H4 (cell line): ENCODE results near the gene FAM200A. TPM values are rescaled to one million over a fixed set of nuclear protein-coding genes. Genes with fewer than 3 reads are reported as not detected.
"Not testable (repeated sequence)": the region's sequence is repeated elsewhere in the genome, so short reads cannot be mapped to it uniquely, and the experiment has no call there.

ENCODE experiments used
- DNase-seq: peaks from one replicate; pipeline ENCODE4 v3.0.0-alpha.2; 2015; ENCODE audit warnings: low spot score
- total RNA-seq: library from RNA; depleted of rRNA; stranded (reverse); fragments of >200 nt; shearing (Covaris generic); gene quantifications from 2 replicates; pipeline ENCODE4 v1.2.3, GENCODE V29; 2014; rRNA removed

Gene FAM200A
- total RNA-seq, 1 experiment from 2014 or later: 11.3 TPM

DNA sequence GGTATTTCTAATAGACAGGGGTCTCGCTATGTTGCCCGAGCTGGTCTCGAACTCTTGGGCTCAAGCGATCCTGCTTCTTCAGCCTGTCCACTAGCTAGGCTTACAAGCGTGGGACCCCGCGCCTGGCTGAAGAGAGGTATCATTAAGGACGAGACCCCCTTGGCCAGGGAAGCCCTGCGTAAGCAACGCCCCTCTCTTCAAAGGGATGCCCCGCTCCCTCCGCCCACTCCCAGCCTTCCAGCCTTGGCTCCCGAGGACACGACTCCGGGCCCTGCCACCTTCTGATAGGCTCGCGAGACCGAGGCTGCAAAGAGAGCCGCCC lies 47.7 kb downstream of the FAM200A start:
- no peak for DNase-seq

DNA sequence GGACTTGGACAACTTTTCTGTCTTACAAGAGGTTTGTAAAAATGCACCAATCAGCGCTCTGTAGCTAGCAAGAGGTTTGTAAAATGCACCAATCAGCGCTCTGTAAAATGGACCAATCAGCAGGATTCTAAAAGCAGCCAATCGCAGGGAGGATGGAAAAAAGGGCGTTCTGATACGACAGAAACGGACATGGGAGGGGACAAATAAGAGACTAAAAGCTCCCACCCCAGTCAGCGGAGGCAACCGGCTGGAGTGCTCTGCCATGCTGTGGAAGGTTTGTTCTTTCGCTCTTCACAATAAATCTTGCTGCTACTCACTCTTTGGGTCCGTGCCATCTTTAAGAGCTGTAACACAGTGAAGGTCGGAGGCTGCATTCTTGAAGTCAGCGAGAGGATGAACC lies 50.7 kb downstream of the FAM200A start:
- not testable (repeated sequence) for DNase-seq

DNA sequence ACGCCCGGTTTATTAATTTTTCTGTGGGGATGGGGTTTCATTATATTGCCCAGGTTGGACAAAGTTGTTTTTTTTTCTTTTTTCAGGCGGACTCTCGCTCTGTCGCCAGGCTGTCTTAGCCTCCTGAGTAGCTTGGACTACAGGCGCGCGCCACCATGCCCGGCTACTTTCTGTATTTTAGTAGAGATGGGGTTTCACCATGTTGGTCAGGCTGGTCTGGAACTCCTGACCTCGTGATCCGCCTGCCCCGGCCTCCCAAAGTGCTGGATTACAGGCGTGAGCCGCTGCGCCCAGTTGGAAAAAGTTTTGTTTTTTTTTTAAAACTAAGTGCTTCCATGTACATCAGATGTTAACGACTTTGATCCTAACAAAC lies 51.3 kb downstream of the FAM200A start:
- no peak for DNase-seq

DNA sequence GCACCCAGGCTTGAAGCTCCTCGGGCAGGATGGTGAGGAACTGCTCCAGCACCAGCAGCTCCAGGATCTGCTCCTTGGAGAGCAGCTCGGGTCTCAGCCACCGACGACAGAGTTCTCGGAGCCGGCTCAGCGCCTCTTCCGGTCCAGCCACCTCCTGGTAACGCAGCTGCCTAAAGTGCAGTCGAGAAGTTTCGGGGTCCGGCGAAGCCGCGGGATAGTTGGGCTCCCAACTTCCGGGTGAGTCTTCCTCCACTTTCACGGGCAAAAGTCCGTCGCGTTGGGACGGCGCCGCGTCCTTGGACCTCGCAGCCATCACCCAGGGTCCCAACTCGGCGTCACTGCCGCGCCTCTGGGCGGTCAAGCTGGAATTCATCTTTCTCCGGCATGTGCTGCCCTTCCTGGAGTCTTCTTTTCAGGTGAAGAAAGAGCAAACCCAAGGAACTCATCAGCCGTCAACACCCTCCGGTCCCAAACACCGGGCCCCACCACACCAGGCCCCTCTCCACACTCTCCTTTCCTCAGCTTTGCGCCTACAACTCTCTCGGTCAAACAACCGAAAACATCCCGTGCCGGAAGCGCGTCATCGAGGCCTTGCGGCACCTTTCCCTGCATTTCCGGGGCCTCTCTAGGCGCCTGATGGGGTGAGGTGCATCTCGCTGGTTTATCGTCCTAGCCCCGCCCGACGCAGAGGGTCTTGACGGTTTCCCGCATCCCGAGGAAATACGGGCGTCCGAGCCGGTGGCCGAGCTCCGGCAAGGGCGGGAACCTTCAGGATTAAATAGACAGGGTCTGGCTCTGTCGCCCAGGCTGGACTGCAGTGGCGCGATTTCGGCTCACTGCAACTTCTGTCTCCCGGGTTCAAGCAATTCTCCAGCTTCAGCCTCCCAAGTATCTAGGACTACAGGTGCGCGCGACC lies 51.9 kb downstream of the FAM200A start, which contains the start of gene ZNF394:
Gene ZNF394, minus strand, starts transcription at position 561 of the 916 bp plus-strand sequence. Its CDS starts 188 bp downstream, at position 373.
- peak; percentile 91 for DNase-seq

DNA sequence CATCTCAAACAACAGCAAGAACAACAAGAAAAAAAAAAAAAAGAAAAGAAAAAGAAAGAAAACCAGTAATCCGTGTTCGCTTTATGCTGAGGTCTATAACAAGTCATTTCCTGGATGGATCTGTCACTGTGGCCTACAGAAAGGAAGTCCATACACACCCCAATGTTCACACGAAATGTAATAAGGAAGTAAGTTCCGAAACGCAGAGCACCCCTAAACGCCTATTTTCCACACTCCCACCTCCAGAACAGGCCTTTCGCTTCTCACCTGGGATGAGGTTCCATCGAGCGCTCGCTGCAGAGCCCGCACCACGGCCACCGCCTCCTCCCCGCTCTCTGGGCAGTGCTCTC lies 52.6 kb downstream of the FAM200A start:
- DNase-seq: no peak

DNA sequence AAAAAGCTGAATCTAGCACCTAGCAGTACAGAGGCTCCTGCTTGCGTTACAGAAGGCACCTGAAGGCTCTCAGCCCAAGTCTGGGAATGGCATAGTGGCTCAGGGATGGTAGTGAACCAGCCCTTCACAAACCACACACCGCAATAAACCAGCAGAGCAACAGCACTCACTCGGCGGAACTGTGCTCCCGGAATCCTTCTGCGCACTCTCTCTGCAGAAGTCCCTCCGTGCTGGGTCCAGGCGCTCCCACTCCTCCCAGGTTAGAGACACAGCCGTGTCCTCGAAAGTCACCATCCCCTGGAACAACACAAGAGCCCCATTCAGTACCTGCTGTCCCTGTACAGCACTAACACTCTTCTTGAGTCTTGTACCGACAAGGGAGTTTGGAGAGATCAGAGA lies 53.4 kb downstream of the FAM200A start:
- no peak for DNase-seq

DNA sequence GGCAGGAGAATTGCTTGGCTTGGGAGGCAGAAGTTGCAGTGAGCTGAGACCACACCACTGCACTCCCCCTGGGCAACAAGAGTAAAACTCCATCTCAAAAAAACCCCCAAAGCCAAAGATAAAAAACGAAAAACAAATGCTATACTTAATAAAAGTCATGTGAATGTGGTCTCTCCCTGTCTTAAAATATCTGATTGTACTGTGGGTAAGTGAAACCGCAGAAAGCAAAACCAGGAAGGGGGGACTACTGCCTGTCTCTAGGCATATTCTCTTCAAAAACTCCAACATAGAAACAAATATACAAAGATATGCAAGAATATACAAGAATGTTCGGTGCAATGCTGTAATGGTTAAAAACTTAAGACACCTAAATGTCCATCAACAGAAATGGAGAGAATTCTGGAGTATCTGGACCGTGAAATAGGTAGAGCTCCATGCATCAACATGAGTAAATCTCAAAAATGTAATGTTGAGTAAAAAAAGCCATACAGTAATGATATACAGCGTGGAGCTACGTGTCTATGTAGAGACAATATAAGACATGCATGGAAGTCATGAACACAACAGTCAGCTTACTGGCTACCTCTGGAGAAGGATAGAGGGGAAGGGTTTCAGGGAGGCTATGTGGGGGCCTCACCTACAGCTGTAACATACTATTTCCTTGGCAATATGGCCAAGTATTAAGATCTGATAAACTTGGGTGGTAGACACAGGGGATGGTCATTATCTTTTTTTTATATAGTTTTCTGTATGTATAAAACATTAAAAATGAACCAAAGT lies 54.0 kb downstream of the FAM200A start:
- DNase-seq: no peak

Other genes with a start within 250 kb of the FAM200A start
- gene ARPC1A, start 226.2 kb downstream of the FAM200A start, total RNA-seq: 207 and 218 TPM in 2 replicates
- gene ARPC1B, start 177.4 kb downstream of the FAM200A start, total RNA-seq: 495 and 596 TPM in 2 replicates
- gene PDAP1, start 143.5 kb downstream of the FAM200A start, total RNA-seq: 147 and 170 TPM in 2 replicates
- gene BUD31, start 143.1 kb downstream of the FAM200A start, total RNA-seq: 169 and 186 TPM in 2 replicates
- 3.5 and 4.8 TPM in 2 replicates for gene PTCD1, start 113.3 kb downstream of the FAM200A start, total RNA-seq
- 30.5 and 32.6 TPM in 2 replicates for gene CPSF4, start 113.2 kb downstream of the FAM200A start, total RNA-seq
- 1,624 and 1,916 TPM in 2 replicates for gene ATP5MF, start 85.9 kb downstream of the FAM200A start, total RNA-seq
- 2.0 and 2.7 TPM in 2 replicates for gene ZNF789, start 79.2 kb downstream of the FAM200A start, total RNA-seq
- gene ZNF394, start 51.8 kb downstream of the FAM200A start, total RNA-seq: 17.0 and 20.8 TPM in 2 replicates
- gene ZKSCAN5, start 47.5 kb downstream of the FAM200A start, total RNA-seq: 13.6 and 14.7 TPM in 2 replicates
- 36.4 and 51.2 TPM in 2 replicates for gene ZNF655, start 6.5 kb upstream of the FAM200A start, total RNA-seq
- gene TMEM225B, start 46.2 kb upstream of the FAM200A start, total RNA-seq: 0.19 and 1.6 TPM in 2 replicates
- 6.9 and 14.2 TPM in 2 replicates for gene ZSCAN25, start 64.8 kb upstream of the FAM200A start, total RNA-seq
- gene CYP3A5, start 127.9 kb upstream of the FAM200A start, total RNA-seq: not detected in 2 replicates
- gene CYP3A7, start 183.1 kb upstream of the FAM200A start, total RNA-seq: not detected in 2 replicates
- not detected in 2 replicates for gene CYP3A4, start 232.1 kb upstream of the FAM200A start, total RNA-seq